Osteoblast (primary cell): ENCODE data around the gene TPO. TPM values are rescaled to one million over a fixed set of nuclear protein-coding genes. Genes with fewer than 3 reads are reported as not detected.

Source experiments
- DNase-seq: peaks from one replicate; pipeline ENCODE4 v3.0.0; 2011; ENCODE audit warnings: low spot score, mixed read lengths; ENCODE audit not compliant: insufficient read length; ENCODE audit errors: missing footprints
- H2AFZ ChIP-seq: 2 replicates; pipeline ENCODE4 v1.6.0; 2011; ENCODE audit warnings: mild to moderate bottlenecking, low read length
- H3K27ac ChIP-seq: 2 replicates; pipeline ENCODE4 v1.5.1; 2011; ENCODE audit warnings: mild to moderate bottlenecking, low read depth, low read length, moderate library complexity
- H3K27me3 ChIP-seq: 2 replicates; pipeline ENCODE4 v1.6.0; 2012; ENCODE audit warnings: mild to moderate bottlenecking, control low read depth, inconsistent platforms, low read length, moderate library complexity; ENCODE audit not compliant: insufficient read depth
- H3K36me3 ChIP-seq: 2 replicates; pipeline ENCODE4 v1.5.1; 2011; ENCODE audit warnings: mild to moderate bottlenecking, low read length, control low read depth, moderate library complexity; ENCODE audit not compliant: insufficient read depth
- H3K4me1 ChIP-seq: 2 replicates; pipeline ENCODE4 v1.5.1; 2011; ENCODE audit warnings: mild to moderate bottlenecking, low read length, control low read depth, moderate library complexity; ENCODE audit not compliant: insufficient read depth
- H3K4me2 ChIP-seq: 2 replicates; pipeline ENCODE4 v1.6.0; 2011; ENCODE audit warnings: mild to moderate bottlenecking, low read length; ENCODE audit not compliant: insufficient read depth
- H3K4me3 ChIP-seq: fragments of 200-600 bp; sonication (generic); 3 replicates; pipeline ENCODE4 v1.5.1; 2012; ENCODE audit warnings: mild to moderate bottlenecking, low read length, inconsistent platforms; ENCODE audit not compliant: insufficient read depth
- H3K79me2 ChIP-seq: 2 replicates; pipeline ENCODE4 v1.6.0; 2012; ENCODE audit warnings: mild to moderate bottlenecking, low read length, control low read depth, inconsistent platforms; ENCODE audit not compliant: insufficient read depth
- H3K9me3 ChIP-seq: 2 replicates; pipeline ENCODE4 v1.5.1; 2011; ENCODE audit warnings: low read depth, low read length, control low read depth
- H4K20me1 ChIP-seq: 2 replicates; pipeline ENCODE4 v1.6.0; 2012; ENCODE audit warnings: mild to moderate bottlenecking, low read length, control low read depth; ENCODE audit not compliant: insufficient read depth
- total RNA-seq: library from RNA; depleted of rRNA; stranded (reverse); fragments of >200 nt; gene quantifications from 2 replicates; pipeline ENCODE4 v1.2.3, GENCODE V29; 2012
- TF ChIP-seq, protein P1 (sequence below): IDR thresholded peaks from 2 replicates; pipeline ENCODE4 v1.5.1; 2011; ENCODE audit warnings: mild to moderate bottlenecking, low read depth, low read length, moderate library complexity; ENCODE audit errors: extremely low read depth

TPO gene
- total RNA-seq, 1 donor, result not detected

DNA sequence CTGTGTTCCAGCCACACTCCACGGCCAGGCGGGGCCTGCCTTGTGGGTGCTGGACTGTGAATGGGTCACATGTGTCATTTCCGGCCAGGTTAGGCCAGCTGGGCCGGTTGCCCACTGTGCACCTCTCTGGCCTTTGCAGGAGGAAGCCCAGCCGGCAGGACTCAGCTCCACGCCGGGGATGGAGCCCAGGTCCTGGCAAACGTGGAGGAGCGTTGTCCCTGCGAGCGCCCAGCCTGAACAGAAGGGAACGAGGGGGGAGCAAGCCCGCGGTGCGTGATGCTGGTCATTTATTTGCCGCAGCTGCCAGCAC is 178.2 kb downstream of the TPO start:
- Histone ChIP-seq H3K36me3 (no peaks in the 10 kb centered on the region), H3K27me3 (no peaks in the 10 kb centered on the region), H2AFZ (no peak overlapping the region), H3K9me3 (no peaks in the 10 kb centered on the region), H3K4me2 (peak overlapping the region; percentile 53), H4K20me1 (peaks cover 5% of the 10 kb centered on the region), H3K79me2 (no peaks in the 10 kb centered on the region), H3K27ac (no peak overlapping the region), H3K4me1 (peaks cover 36% of the 10 kb centered on the region), H3K4me3 (no peak overlapping the region)
- TF ChIP-seq, protein P1, sequence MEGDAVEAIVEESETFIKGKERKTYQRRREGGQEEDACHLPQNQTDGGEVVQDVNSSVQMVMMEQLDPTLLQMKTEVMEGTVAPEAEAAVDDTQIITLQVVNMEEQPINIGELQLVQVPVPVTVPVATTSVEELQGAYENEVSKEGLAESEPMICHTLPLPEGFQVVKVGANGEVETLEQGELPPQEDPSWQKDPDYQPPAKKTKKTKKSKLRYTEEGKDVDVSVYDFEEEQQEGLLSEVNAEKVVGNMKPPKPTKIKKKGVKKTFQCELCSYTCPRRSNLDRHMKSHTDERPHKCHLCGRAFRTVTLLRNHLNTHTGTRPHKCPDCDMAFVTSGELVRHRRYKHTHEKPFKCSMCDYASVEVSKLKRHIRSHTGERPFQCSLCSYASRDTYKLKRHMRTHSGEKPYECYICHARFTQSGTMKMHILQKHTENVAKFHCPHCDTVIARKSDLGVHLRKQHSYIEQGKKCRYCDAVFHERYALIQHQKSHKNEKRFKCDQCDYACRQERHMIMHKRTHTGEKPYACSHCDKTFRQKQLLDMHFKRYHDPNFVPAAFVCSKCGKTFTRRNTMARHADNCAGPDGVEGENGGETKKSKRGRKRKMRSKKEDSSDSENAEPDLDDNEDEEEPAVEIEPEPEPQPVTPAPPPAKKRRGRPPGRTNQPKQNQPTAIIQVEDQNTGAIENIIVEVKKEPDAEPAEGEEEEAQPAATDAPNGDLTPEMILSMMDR, result no peak
- peak; percentile 52 for DNase-seq
